8988T (cell line): ENCODE results near the gene TRIM9.
"Not testable (repeated sequence)": the region's sequence is repeated elsewhere in the genome, so short reads cannot be mapped to it uniquely, and the experiment has no call there.

Source experiments
- DNase-seq: peaks from one replicate; pipeline ENCODE4 v3.0.0; 2011

The TRIM9 gene

DNA sequence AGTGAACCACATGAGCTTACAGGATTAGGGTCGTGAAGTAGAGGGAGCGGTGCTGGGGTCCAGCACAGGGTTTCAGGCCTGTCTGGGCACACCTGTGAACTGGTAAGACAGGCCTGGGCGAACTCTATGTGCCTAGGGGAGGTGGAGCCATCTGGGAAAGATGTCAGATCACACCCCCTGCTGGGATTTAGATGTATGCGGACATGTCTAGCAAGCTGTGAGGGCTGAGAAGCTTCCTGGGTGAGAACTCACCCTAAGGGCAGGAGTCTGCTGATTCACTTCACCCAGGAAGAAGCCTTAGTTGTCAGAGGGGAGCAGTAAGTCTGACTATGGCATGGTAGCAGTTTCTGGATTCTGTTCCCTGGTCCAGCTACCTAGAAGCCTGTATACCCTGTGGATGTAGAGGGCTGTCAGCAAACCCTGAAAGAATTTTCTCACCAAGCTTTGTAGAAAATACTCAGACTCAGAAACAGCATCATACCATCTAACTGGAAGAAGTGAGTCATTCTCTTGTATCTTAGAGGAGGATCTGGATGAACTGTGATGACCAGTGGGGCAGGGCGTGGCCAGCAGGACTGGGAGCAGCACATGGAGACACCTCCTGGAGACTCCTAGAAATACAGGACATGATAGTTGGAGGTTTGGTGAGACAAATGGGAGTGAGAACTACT, 139.4 kb downstream of the TRIM9 start:
- peak; percentile 81 for DNase-seq

DNA sequence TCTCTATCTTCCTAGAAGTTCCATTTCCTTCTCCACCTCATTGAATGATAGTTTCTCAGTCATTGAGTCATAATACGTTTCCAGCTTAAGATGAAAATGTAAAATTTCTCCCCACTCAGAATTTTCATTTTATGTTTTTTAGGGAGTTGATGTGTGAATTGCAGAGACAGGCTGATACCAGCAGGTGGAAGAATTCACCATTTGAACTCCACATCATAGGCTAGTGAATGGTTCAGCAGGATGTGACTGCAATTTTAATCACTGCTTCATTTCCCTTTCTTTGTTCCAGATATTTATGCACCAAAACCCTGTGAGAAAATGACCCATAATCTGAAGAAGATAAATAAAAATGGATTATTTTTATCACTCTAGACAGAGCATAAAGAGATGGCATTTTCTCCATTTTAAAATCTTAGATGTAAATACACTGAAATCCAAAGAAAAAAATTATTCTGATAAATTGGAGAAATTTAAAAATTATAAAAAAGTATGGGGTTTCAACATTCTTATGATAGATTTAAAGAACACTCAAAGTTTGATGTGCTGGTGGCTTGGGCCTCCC, 140.0 kb downstream of the TRIM9 start:
- DNase-seq: peak; percentile 36

DNA sequence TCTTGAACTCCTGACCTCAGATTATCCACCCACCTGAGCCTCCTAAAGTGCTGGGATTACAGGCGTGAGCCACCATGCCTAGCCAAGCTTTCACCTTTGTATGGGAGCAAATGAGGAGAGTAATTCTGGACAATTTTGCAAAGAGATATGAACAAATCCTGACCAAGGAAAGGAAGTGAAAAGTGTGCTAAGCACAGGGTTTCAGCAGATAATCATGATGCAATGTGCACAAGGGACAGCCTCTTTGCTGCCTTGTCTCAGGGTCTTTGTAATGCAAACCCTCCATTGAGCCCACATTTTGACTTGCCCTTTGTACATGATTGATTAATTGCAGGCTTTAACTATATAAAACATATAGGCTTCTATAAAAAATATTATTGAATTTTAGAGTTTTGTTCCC, 141.4 kb downstream of the TRIM9 start:
- no peak for DNase-seq

DNA sequence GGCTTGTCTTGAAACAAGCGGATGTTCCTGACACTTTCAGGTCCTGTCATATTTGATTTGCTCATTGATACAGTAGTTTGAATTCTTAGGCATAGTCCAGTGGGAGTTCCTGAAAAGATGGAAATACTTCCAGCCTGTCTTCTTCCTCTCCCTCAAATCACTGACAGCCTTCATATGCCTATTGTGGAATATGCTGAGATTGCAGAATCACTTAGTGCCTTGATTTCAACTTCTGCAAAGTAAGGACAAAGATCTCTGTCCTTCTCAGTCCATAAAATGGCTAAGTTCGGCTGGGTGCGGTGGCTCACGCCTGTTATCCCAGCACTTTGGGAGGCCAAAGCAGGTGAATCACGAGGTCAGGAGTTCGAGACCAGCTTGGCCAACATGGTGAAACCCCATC, 143.9 kb downstream of the TRIM9 start:
- DNase-seq: no peak

DNA sequence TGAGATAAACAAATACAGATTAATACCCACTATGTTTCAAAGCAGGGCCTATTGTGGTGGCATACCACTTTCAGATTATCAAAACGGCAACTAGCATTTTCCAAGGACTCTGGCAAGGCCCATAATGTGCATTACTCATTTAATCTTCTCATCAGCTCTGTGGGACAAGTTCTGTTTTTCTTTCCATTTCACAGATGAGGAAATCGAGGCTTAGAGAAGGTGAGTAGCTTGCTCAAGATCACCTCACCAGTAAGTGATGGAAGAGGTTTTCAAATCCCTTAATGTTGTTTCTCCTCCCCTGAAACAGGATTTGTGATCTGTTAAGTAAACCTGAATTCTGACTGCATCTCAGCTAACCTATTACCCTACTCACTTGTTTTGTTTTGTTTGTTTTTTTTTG, 146.7 kb downstream of the TRIM9 start:
- no peak for DNase-seq

DNA sequence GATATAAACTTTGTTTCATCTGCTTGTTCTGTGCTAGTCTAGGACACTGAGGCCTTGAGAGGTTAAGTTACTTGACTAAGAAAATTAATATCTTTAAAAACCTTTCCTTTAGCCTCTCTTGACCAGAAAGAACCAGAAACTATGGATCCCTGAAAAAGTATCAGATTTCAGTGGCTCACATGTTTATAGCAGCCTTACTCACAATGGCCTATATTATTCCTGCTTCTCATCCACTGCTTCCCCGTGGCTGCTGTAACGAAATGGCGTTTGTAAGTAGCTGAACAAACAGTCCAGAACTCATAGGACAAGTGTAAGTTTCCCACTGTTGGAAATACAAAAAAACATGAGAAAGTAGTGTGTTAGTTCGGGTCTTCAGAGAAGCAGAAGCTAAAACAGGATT, 147.5 kb downstream of the TRIM9 start:
- no peak for DNase-seq

DNA sequence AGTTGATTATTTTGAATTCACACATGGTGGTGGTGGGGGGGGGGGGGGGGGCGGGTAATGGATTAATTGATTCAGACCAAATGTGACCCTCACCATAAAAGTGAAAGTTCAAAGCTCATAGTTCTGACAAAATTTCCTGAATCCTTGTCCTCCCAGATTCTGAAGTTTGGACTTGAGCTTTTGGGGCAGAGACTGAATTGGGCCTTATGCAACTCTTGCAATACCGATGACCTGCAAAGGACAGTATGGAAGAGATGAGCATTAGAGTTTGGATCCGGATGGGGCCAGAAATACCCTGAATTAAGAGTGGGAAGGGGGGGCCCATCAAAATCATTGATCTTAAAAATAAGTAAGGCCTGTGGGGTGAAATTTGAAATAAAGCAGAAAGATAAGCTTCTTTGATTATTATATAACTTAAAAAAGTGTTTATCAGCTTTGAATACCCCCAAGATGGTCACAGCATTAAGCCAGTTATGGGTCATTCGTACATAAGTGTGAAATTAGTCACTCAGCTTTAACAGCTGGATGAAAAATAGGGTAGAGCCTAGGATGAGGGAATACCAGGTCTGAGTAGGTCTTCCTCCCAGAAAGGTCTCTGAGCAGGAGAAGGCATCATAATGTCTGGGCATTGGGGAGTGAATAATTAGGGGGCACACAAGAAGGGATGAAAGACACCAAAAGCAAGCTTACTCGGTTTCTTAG, 148.5 kb downstream of the TRIM9 start:
- no peak for DNase-seq

DNA sequence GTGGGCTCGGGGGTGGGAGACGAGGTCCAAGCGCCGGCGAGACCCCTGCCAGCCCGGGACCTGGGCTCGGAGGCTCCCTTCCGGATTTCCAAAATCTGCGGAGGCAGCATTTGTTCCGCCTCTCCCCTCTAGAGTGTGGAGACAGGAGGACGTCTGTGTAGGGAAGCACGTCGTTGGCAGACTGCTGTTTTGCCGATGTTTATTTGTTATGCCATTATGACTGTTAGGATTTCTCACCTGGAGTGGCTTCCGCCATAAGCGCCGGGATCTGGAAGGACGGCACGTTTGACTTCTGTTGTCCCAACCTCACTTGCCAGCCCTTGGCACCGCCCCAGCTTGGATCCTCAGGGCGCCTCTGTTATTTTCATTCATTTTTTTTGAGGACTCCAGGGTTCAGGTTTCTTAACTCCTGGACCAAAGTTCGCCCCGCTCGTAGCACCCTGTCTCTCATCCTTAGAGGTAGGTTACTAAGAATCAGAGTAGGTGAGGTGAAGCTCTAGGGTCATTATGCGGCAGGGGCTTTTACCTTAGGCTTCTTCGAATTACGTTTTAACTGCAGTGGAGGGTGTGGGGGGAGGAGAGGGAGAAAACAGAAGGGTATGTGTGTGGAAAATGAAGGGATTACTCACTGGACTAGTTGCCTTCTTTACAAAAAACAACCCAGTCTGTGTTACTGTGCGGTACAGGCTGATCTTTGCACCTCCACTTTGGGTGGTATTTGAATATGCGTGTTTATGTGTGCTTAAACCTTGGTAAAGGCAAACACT, 150.1 kb downstream of the TRIM9 start:
- no peak for DNase-seq

DNA sequence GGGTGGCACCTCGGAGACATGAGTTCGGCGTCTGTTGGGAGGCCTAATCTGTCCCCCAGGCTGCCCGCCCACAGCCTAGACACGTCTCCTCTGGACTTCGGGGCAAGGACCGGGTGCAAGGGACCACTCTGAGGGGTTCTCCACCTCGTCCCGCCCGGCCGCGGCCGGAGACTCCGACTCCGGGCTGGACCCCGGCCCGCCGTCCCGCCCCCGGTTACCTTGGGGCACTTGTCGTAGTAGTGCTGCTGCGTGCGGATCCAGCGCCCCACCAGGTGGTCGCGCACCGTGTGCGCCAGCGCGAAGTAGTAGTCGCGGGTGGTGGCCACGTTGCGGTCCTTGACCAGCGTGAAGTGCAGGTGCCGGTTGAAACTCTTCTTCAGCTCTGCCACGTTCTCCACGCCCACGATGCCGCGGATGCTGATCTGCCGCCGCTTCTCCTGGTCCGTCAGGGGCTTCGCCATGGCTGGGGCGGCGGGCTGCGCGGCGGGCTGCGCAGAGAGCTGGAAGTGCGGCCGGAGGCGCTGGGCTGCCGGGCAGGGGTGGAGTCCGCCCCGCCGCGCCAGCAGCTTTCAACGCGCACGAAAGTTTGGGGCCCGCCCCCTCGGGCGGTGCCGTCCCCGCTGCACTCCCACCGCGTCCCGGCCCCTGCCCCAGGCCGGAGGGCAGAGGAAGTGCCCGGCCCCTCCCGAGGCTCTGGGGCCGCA, 150.8 kb downstream of the TRIM9 start, which contains the start of gene PYGL:
Gene PYGL (minus strand): TSS at position 541 of the 704 bp plus-strand sequence. CDS start 80 bp downstream, at position 461.
- DNase-seq: peak; percentile 75

DNA sequence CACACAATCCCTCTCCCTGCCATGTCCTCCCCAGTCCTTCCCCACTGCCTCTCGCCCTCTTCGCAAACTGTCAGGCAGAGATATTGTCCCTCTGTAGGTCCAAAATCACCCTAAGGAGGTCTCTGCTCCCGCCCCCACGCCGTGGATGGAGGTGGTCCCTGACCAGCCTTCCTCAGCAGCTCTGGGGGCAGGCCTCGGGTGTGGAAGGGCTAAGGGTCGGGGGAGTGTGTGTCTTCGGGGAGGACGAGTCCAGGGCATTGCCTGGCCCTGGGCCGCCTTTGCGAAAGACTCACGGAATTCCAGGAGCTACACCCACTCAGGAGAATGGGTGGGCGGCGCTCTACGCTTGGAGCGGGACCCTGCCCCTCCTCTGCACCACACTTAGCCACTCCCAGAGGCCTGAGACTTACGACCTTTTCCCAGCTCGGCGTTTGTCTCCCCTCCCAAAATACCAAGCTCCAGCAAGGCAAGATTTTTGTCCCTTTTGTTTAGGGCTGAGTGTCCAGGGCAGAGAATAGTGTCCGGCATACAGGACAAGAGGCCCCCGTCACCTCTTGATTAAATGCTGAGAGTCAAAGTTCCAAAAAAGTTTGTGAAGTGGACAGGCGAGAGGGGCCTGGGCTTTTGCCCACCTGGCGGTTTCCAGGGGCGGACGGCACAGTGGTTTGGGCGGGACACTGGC, 151.5 kb downstream of the TRIM9 start:
- DNase-seq: peak; percentile 23

DNA sequence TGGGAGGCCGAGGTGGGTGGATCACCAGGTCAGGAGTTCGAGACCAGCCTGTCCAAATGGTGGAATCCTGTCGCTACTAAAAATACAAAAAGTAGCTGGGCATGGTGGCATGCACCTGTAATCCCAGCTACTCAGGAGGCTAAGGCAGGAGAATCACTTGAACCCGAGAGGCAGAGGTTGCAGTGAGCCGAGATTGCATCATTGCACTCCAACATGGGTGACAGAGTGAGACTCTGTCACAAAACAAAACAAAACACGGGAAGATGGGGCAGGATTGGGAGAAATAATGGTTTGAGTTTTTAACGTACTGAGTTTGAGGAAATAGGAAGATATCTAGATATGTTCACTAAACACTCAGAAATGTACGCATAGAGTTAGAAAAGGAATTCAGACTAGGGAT, 153.3 kb downstream of the TRIM9 start:
- not testable (repeated sequence) for DNase-seq

DNA sequence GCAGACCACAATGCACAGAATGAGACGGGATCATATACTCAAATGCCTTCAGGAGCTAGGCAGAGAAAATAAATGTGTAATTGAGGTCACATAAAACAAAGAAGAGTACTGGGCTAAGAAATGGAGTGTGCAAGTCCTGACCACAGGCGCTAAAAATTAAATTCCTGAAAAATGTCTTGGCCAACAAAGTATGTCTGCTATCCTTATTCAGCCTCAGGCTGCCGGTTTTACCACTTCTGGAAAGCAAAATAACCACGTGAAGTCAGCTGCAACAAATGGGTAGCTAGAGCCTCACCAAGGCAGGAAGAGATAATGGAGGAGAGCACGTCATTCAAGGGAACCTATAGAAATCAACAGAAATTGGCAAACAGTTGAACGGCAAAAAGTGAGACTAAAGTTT, 153.8 kb downstream of the TRIM9 start:
- no peak for DNase-seq

DNA sequence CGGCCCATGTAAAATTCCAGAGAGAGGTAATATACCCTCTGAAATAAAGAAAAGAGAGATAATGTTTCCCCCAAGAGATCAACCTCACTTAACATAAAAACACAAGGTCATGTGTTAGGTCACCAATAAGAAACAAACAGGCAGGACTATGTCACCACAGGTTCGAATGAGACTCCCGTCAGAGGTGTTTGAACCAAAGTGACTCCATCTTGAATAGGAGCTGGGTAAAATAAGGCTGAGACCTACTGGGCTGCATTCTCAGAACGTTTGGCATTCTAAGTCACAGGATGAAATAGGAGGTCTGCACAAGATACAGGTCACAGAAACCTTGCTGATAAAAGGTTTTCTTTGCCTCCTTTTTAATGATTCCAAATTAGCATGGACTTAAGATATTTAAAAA, 157.1 kb downstream of the TRIM9 start:
- DNase-seq: no peak

DNA sequence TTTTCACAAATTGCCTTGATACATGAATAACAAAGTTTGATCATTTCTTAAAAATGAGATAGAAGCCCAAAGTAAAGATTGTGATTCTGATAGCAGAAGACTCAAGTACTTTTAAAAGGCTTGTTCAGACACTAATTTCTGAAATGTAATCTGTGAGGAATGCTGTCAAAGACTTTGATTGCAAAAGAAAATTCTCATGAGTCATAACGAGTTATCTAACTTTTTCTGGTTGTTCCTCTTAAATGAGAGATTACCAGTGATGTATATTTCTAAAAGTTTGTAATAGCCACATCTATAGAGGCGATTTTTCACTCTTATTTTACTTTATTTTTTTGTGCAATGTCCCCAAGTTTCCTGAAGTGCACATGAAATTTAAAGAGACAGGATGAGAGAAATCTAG, 157.6 kb downstream of the TRIM9 start:
- DNase-seq: no peak

DNA sequence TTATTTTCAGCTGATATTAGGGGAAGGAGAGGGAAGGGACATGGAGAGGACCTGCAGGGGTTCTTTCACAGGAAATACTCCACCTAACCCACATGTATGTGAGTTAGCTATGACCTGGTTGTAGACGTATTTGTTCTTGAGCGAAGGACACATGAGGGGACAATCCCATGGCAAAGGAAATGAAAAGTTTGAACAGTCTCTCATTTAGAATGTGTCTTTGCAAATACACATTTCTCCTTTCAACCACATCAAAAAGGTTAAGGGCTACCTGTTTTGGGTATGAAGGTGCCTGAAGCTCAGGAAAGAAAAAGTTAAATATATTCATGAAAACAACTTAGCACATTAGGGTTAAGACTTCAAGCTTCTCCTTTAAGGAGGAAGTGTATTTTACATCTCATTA, 158.0 kb downstream of the TRIM9 start:
- no peak for DNase-seq

DNA sequence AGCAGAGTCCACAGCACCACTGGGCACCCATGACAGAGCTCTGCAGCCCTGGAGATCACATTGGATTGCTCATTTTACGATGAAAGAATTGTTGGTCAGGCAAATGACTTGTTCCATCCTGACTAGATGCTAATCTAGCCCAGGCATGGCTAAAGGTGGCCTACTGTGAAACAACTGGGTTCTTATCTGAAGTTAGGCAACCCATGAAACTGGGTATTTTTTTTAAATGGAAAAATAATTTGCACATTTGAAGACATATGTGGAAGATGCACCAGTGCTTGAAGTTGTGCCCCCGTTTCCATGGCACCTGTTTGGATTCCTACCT, 158.9 kb downstream of the TRIM9 start:
- no peak for DNase-seq

DNA sequence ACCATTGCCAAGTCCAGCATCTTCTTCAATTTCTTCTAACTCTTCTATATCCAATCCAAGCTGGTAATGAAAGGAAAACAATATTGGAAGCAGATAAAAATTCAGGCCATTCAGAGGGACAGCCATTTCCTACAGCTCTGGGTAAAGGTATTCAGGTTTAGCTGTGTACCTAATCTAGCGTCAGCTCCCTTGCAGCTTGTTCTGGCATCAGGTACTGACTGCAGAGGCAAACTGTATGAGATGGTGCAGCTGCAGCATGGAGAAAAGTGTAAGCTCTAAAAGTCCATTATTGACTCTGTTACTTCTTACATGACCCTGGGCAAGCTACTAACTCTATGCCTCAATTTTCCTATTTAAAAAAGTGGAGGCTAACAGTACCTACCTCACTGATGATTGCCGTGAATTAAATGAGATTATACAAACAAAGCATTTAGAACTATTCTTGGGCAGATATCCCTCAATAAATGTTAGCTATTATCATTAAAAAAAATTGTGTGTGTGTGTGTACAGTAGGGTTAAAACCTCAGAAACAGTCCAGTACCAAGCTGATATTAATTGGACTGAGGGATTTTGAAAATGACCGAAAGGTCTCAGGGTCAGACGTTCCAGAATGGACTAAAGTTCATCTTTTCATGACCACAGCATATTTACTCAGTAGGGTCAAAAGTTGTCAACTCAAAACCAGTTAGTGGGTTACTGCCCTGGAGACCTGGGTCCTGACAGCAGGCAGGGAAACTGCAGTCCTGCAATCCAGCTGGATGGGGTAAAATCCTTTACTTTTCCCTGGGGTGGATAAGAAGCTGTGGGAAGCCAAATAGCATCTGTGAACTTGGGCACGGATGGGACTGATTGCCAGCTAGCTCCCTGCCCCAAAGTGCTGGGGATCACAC, 159.5 kb downstream of the TRIM9 start:
- DNase-seq: no peak

DNA sequence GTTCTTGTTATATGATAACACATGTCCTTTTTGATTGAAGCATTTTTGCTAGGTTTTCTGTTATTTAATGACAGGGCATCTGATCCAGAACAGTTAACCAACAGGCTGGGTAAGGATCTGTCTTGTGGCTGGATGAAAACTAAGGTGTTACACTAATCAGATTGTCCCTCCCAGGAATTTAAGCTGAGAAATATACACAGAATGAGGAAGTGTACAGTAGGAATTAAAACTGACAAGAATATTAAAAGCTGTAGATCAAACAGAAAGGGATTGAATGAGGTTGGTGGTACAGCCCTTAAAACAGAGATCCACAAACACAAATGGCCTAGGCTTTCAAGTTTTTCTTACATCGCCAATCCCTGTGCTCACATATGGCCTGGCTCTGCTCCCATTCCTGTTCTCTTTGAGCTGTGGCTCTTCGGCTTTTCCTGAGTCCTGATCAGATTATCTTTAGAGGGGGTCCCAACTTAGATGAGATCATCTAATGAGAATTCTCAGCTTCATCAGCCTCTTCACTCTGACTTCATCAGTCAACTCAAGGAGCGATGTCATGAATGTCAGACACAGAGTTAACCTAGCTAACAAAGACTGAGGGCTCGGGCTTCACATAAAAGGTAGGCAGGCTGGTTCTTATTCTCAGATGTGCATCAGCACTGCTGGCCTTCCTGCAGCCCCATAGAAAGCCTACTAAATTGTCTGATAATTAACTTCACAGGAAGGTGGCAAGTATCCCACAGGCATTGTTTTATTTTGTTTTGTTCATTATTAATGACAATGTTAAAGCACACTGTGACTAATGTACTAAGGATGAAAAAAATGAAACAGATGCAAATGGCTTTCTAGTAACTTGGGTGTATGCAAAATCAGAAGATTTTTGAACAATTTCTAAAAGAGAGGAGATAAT, 162.1 kb downstream of the TRIM9 start:
- DNase-seq: no peak

DNA sequence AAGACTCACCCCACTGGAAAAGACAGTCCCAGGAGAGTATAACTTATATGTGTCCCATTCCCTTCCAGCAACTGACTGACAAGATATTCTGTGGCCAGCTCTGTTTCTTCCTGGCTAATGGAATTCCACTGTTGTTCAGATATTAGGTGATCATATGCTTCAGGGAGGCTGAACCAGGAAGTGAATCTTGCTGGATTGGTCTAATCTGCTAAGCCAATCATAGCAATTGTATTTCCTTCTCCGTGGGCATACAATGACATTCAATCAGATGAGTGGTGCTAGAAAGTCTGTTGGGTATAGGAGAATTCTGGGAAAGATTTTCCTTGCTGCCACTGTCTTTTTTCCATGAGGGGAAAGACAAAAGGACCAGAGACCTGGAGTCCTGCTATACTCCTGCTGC, 162.7 kb downstream of the TRIM9 start:
- no peak for DNase-seq

DNA sequence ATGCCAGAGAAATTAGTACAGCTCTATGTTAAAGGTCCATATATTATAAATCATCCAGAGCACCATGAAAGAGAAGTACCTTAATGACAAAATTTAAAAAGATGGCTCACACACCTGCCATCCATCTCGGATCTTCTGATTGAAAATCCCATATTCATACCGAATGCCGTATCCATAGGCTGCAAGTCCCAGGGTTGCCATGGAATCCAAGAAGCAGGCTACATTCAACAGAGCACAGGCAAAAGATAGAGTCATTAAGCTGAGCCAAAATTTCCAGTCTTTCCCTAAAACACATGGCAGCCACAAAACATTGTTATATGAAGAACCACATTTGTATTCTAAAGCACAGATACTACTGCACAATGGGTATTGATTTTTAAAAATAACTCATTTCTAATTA, 163.3 kb downstream of the TRIM9 start:
- no peak for DNase-seq
